Endothelial cell of umbilical vein (primary cell): ENCODE measurements around the gene MSANTD7. TPM values are rescaled to one million over a fixed set of nuclear protein-coding genes. Genes with fewer than 3 reads are reported as not detected.

ENCODE experiments used
- BruUV-seq: library from RNA; stranded (reverse); fragments of 400-500 nt; replicated peaks from 2 replicates; lab custom pipeline; 2021; lab: Mats Ljungman, UMichigan
- CTCF ChIA-PET: fragments of 300-600, 350-600 bp; sonication (Branson Sonifier 250); formaldehyde crosslinking; loops from one replicate; lab custom pipeline; 2021; ENCODE audit warnings: antibody characterized with exemption, inconsistent platforms; lab: Charles Lee
- POLR2A ChIA-PET: fragments of 300-600, 350-600 bp; sonication (Branson Sonifier 250); formaldehyde crosslinking; loops from one replicate; lab custom pipeline; 2021; ENCODE audit warnings: antibody characterized with exemption, inconsistent platforms; lab: Charles Lee
- DNase-seq: peaks from one replicate; pipeline ENCODE4 v3.0.0-alpha.2; 2011; ENCODE audit warnings: low read depth, low spot score
- FAIRE-seq: peaks from 2 replicates; lab custom pipeline; 2011; peaks lifted over from hg19 to GRCh38; lab: Jason Lieb, UNC
- H2AFZ ChIP-seq: 2 replicates; pipeline ENCODE4 v1.6.0; 2012; ENCODE audit warnings: low read depth, low read length, control low read depth, inconsistent platforms
- H3K27ac ChIP-seq: 2 replicates; pipeline ENCODE4 v1.5.1; 2011; ENCODE audit warnings: low read depth, mild to moderate bottlenecking, control low read depth, low read length, moderate library complexity; ENCODE audit not compliant: insufficient read depth
- H3K27me3 ChIP-seq, 2 experiments: 2 replicates each; pipeline versions ENCODE4 v1.6.0 to v1.6.1; 2011; ENCODE audit warnings: low read length in 2 of 2, mixed read lengths in 1 of 2; ENCODE audit not compliant: control insufficient read depth in 2 of 2, insufficient read depth in 2 of 2
- H3K36me3 ChIP-seq, 2 experiments: 2 replicates in 1 of 2; 3 replicates in 1 of 2; pipeline ENCODE4 v1.5.1; 2011; ENCODE audit warnings: low read length in 2 of 2, mild to moderate bottlenecking in 1 of 2, moderate library complexity in 1 of 2; ENCODE audit not compliant: control insufficient read depth in 2 of 2, insufficient read depth in 2 of 2; ENCODE audit errors: extremely low read depth in 1 of 2
- H3K4me1 ChIP-seq: 3 replicates; pipeline ENCODE4 v1.5.1; 2011; ENCODE audit warnings: mild to moderate bottlenecking, low read length; ENCODE audit not compliant: control insufficient read depth, insufficient read depth; ENCODE audit errors: extremely low read depth
- H3K4me2 ChIP-seq: 2 replicates; pipeline ENCODE4 v1.6.1; 2011; ENCODE audit warnings: low read length, control low read depth, mixed read lengths; ENCODE audit not compliant: insufficient read depth
- H3K4me3 ChIP-seq, 3 experiments: fragments of 200-600 bp in 1 of 3; sonication (generic), shearing (Covaris generic) in 1 of 3; replicated peaks in 1 of 3; 2 replicates each; pipeline ENCODE4 v1.5.1; 2011 to 2016; ENCODE audit warnings: control low read depth in 3 of 3, low read length in 3 of 3, mild to moderate bottlenecking in 2 of 3, inconsistent platforms in 1 of 3, low read depth in 1 of 3, moderate library complexity in 1 of 3; ENCODE audit not compliant: insufficient read depth in 1 of 3
- H3K79me2 ChIP-seq: 2 replicates; pipeline ENCODE4 v1.6.0; 2012; ENCODE audit warnings: low read length, inconsistent platforms; ENCODE audit not compliant: control insufficient read depth, insufficient read depth
- H3K9ac ChIP-seq: replicated peaks from 2 replicates; pipeline ENCODE3; 2011; ENCODE audit warnings: low read length, control low read depth; ENCODE audit not compliant: insufficient read depth; ENCODE audit errors: extremely low read depth
- H3K9me1 ChIP-seq: replicated peaks from 3 replicates; pipeline ENCODE4 v1.6.0; 2011; ENCODE audit warnings: mild to moderate bottlenecking, low read length; ENCODE audit not compliant: control insufficient read depth, insufficient read depth; ENCODE audit errors: extremely low read depth
- H3K9me3 ChIP-seq: replicated peaks from 2 replicates; pipeline ENCODE4 v1.5.1; 2012; ENCODE audit warnings: low read length, inconsistent platforms; ENCODE audit not compliant: control insufficient read depth, insufficient read depth
- H4K20me1 ChIP-seq: replicated peaks from 2 replicates; pipeline ENCODE3; 2011; ENCODE audit warnings: mild to moderate bottlenecking, low read length; ENCODE audit not compliant: control insufficient read depth, insufficient read depth; ENCODE audit errors: extremely low read depth
- CTCF ChIP-seq, 2 donors: IDR thresholded peaks; 1 replicate in 1 of 2; 2 replicates in 1 of 2; pipeline ENCODE4 v1.5.1; 2011; ENCODE audit warnings: low read length in 2 of 2, mild to moderate bottlenecking in 2 of 2, moderate library complexity in 2 of 2, control low read depth in 1 of 2, inconsistent platforms in 1 of 2, low read depth in 1 of 2; ENCODE audit not compliant: insufficient read depth in 1 of 2; ENCODE audit errors: extremely low read depth in 1 of 2
- EZH2 ChIP-seq: IDR thresholded peaks from 2 replicates; pipeline ENCODE4 v1.6.1; 2012; ENCODE audit warnings: borderline replicate concordance, low read depth, mild to moderate bottlenecking, moderate library complexity, low read length, inconsistent platforms; ENCODE audit not compliant: severe bottlenecking
- FOS ChIP-seq: IDR thresholded peaks from 2 replicates; pipeline ENCODE4 v1.6.1; 2011; ENCODE audit warnings: mild to moderate bottlenecking, low read length, moderate library complexity, borderline replicate concordance; ENCODE audit not compliant: insufficient read depth
- GATA2 ChIP-seq: IDR thresholded peaks from 2 replicates; pipeline ENCODE4 v1.7.0; 2011; ENCODE audit warnings: low read depth, mild to moderate bottlenecking, moderate library complexity, mixed read lengths, low read length; ENCODE audit not compliant: insufficient read length, insufficient read depth
- JUN ChIP-seq: IDR thresholded peaks from 2 replicates; pipeline ENCODE4 v1.6.1; 2011; ENCODE audit warnings: borderline replicate concordance, low read depth; ENCODE audit not compliant: insufficient read length, insufficient read depth
- MAX ChIP-seq: IDR thresholded peaks from 2 replicates; pipeline ENCODE4 v1.6.1; 2011; ENCODE audit not compliant: insufficient read depth, insufficient read length
- MYC ChIP-seq: IDR thresholded peaks from one replicate; pipeline ENCODE4 v1.6.1; 2011; ENCODE audit warnings: mild to moderate bottlenecking, low read depth, low read length
- POLR2A ChIP-seq: IDR thresholded peaks from 2 replicates; pipeline ENCODE4 v1.6.1; 2012; ENCODE audit warnings: low read depth, mild to moderate bottlenecking, control low read depth, low read length
- POLR2AphosphoS5 ChIP-seq: IDR thresholded peaks from 2 replicates; pipeline ENCODE4 v1.6.1; 2012; ENCODE audit warnings: low read depth, mild to moderate bottlenecking, control low read depth, low read length, moderate library complexity; ENCODE audit not compliant: insufficient read depth
- dilution Hi-C: fragments of 300-500 bp; cut with MboI; formaldehyde crosslinking; loops from one replicate; pipeline ENCODE4 v1.15.0; 2019; ENCODE audit warnings: low sequenced_read_pairs; ENCODE audit not compliant: extremely low pct_ligation_motif_present
- intact Hi-C: fragments of 100-400 bp; cut with micrococcal nuclease; formaldehyde crosslinking; loops from one replicate; pipeline ENCODE4 v1.10.0; 2022
- polyA plus RNA-seq, 4 experiments: library from polyadenylated mRNA; depleted of rRNA in 3 of 4; stranded (reverse) in 3 of 4; unstranded in 1 of 4; fragments of >200 nt; gene quantifications; 2 replicates each; pipeline versions ENCODE4 v1.2.1 to v1.2.3, GENCODE V29; 2011 to 2012; ENCODE audit warnings: missing spikeins in 1 of 4
- total RNA-seq: library from RNA; stranded (reverse); gene quantifications from 2 replicates; pipeline ENCODE4 v1.2.3, GENCODE V29; 2021

MSANTD7 gene
- total and polyA plus RNA-seq, 2 donors (not counting 3 experiments of a cell fraction or from before 2014, with no cell fraction given) = 4.8 to 13.1 TPM

GRCh38 chr10:14800397-14800796, 37.7 kb upstream of the MSANTD7 start:
- no peak overlapping the region for H3K27ac ChIP-seq
- DNase-seq = no peak
- H3K4me2 ChIP-seq = no peak overlapping the region
- TF ChIP-seq POLR2AphosphoS5 (no peak), MAX (no peak), EZH2 (no peak), JUN (no peak), MYC (no peak), POLR2A (no peak), FOS (no peak), GATA2 (no peak), CTCF (IDR thresholded peaks at IDR 0.05; ENCODE audit: extremely low read depth in 1 of 2, insufficient read depth in 1 of 2, low read depth in 1 of 2, low read length in 2 of 2) (no peak)
- H3K27me3 ChIP-seq = no peaks in the 10 kb centered on the region
- H3K4me1 ChIP-seq = peaks cover 14% of the 10 kb centered on the region
- H3K9me1 ChIP-seq = no peaks in the 10 kb centered on the region
- BruUV-seq = no TSS peak
- intact Hi-C loops (no loop called here), dilution Hi-C loops (no loop called here)
- no peaks in the 10 kb centered on the region for H3K79me2 ChIP-seq
- H3K9me3 ChIP-seq = no peaks in the 10 kb centered on the region
- no peak overlapping the region for H3K4me3 ChIP-seq
- POLR2A ChIA-PET = no interaction called here
- no peak overlapping the region for H3K9ac ChIP-seq
- FAIRE-seq = no peak
- H4K20me1 ChIP-seq = no peaks in the 10 kb centered on the region
- H3K36me3 ChIP-seq = no peaks in the 10 kb centered on the region
- CTCF ChIA-PET = interaction anchor here (1.4 to 1.9 kb wide), 2 partner anchors 19 to 53 kb away, joined by 3 to 4 read pairs; no protein-coding TSS in a partner anchor
- no peak overlapping the region for H2AFZ ChIP-seq
